ENCODE measurements around the gene SLC9A3.

The SLC9A3 gene

DNA sequence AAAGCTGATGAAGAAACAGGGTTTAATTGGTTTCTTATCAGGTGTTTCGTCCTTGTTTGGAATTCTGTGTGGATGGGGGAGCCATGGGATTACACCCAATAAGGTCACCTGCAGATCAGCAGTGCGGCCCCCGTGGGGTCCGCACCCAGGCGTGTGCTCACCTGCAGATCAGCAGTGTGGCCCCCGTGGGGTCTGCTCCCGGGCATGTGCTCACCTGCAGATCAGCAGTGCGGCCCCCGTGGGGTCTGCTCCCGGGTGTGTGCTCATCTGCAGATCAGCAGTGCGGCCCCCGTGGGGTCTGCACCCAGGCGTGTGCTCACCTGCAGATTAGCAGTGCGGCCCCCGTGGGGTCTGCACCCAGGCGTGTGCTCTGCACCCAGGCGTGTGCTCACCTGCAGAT is 46.2 kb upstream of the SLC9A3 start:
- no peak for DNase-seq (ENCODE audit: low spot score)
- in situ Hi-C loops (cut with MboI; ENCODE audit: low sequenced_read_pairs, unreplicated experiment) = no loop called here
- TF ChIP-seq, protein P1, sequence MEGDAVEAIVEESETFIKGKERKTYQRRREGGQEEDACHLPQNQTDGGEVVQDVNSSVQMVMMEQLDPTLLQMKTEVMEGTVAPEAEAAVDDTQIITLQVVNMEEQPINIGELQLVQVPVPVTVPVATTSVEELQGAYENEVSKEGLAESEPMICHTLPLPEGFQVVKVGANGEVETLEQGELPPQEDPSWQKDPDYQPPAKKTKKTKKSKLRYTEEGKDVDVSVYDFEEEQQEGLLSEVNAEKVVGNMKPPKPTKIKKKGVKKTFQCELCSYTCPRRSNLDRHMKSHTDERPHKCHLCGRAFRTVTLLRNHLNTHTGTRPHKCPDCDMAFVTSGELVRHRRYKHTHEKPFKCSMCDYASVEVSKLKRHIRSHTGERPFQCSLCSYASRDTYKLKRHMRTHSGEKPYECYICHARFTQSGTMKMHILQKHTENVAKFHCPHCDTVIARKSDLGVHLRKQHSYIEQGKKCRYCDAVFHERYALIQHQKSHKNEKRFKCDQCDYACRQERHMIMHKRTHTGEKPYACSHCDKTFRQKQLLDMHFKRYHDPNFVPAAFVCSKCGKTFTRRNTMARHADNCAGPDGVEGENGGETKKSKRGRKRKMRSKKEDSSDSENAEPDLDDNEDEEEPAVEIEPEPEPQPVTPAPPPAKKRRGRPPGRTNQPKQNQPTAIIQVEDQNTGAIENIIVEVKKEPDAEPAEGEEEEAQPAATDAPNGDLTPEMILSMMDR (IDR thresholded peaks at IDR 0.05; ENCODE audit: borderline replicate concordance, control extremely low read depth, extremely low read depth, insufficient read depth, missing control alignments) = no peak

DNA sequence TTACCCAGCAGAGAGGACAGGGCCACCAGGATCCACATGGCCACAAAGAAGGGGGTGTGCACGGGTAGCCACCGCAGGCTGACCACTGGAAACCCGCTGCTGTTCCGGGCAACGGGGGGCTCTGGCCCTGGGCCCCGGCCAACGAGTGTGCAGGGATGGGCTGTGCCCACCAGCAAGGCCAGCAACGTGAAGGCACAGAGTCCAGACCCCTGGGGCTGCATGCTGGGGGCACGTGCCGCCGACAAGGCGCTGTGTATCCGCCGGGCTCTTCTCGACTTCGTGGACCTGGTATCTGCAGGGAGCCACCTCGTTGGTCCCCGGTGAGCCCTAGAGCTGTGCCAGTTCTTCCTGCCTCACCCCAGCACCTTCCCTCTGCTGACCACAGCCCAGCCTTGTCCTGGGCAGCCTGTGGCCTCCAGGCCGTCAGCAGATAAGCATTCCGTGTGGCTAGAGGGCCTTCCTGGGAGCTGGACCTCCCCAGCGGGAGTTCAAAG is 45.7 kb upstream of the SLC9A3 start:
- TF ChIP-seq, protein P1 (IDR thresholded peaks at IDR 0.05; ENCODE audit: borderline replicate concordance, control extremely low read depth, extremely low read depth, insufficient read depth, missing control alignments) = no peak
- DNase-seq (ENCODE audit: low spot score) = no peak
- in situ Hi-C loops (cut with MboI; ENCODE audit: low sequenced_read_pairs, unreplicated experiment) = no loop called here

GRCh38 chr5:569358-569867 is 45.2 kb upstream of the SLC9A3 start:
- DNase-seq (ENCODE audit: low spot score) = no peak
- TF ChIP-seq, protein P1 (IDR thresholded peaks at IDR 0.05; ENCODE audit: borderline replicate concordance, control extremely low read depth, extremely low read depth, insufficient read depth, missing control alignments) = no peak
- in situ Hi-C loops (cut with MboI; ENCODE audit: low sequenced_read_pairs, unreplicated experiment) = no loop called here

DNA sequence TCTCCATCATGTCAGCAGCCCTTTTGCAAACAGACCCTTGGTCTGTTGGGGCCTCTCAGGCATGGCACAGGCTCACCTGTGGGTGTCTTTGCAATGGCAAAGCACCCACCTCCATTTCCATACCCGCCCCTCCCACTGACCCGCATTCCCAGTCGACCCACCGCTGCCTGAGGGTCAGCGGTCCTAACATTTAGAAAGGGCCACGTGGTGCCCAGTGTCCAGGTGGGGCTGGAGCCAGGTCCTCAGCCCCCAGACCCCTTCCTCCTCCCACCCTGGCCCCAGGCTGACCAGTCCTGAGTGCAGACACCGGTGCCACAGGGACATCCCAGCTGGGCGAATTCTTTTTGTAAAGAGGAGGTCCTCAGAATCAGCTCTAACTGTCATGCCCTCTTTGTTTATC is 44.6 kb upstream of the SLC9A3 start:
- DNase-seq (ENCODE audit: low spot score) = no peak

DNA sequence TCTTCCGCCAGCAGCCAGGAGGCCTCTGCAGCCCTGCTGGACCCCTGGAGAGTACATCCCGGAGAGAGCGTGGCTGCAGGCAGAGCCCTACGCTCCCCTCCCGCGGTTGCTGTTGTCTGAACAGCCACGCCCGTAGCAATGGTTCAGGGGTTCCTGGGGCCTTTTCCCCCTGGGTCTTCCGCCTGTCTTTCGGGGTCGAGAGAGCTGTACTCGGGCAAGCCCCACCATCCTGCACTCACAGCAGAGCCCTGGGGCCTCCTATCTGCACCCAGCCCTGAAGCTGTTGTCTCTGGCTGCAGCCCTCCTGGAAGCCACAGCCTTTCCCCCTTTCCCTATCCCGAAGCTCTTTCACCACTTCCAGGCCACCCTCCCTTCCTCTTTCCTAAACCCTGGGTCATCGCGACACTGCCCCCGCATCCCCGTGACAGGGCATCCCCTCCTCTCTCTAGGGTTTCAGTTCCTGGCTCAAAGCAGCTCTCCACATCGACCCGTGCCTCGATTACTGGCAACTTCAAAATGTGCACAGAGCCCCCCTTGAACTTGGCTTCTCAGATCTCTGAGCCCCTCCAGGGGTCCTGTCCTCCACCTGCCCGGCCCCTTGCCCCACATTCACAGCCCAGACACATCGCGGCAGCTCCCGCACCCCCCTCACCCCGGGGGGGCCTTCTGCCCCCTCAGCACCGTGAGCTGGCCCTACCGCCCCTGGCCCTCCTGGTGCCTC is 44.0 kb upstream of the SLC9A3 start:
- TF ChIP-seq, protein P1 (IDR thresholded peaks at IDR 0.05; ENCODE audit: borderline replicate concordance, control extremely low read depth, extremely low read depth, insufficient read depth, missing control alignments) = no peak
- in situ Hi-C loops (cut with MboI; ENCODE audit: low sequenced_read_pairs, unreplicated experiment) = no loop called here
- no peak for DNase-seq (ENCODE audit: low spot score)

More for the DNA sequence above, 44.6 kb upstream of the SLC9A3 start:
- TF ChIP-seq, protein P1 (IDR thresholded peaks at IDR 0.05; ENCODE audit: borderline replicate concordance, control extremely low read depth, extremely low read depth, insufficient read depth, missing control alignments) = no peak
- in situ Hi-C loops (cut with MboI; ENCODE audit: low sequenced_read_pairs, unreplicated experiment) = no loop called here

- in situ Hi-C loops (cut with MboI; ENCODE audit: low sequenced_read_pairs, unreplicated experiment) = no loop called here
- TF ChIP-seq, protein P1 (IDR thresholded peaks at IDR 0.05; ENCODE audit: borderline replicate concordance, control extremely low read depth, extremely low read depth, insufficient read depth, missing control alignments) = no peak
- peak; percentile 15 for DNase-seq (ENCODE audit: low spot score)
Measured at GRCh38 chr5:567664-568060, 43.4 kb upstream of the SLC9A3 start.

Data from GM13976 (cell line).